H9 (cell line): ENCODE measurements around the gene TGM2. TPM values are rescaled to one million over a fixed set of nuclear protein-coding genes. Genes with fewer than 3 reads are reported as not detected.
A peak's percentile ranks its signal among the peaks of the same experiment; 100 is the strongest.

ENCODE experiments used
- DNase-seq: peaks from one replicate; pipeline ENCODE4 v3.0.0-alpha.2; 2017
- H2AFZ ChIP-seq: one replicate; pipeline ENCODE4 v1.6.1; 2013; ENCODE audit warnings: mild to moderate bottlenecking, low read length, control low read depth, moderate library complexity
- H2AK5ac ChIP-seq: 2 replicates; pipeline ENCODE4 v1.6.1; 2013; ENCODE audit warnings: low read length, control low read depth, mixed read lengths; ENCODE audit not compliant: insufficient read length
- H2BK120ac ChIP-seq: one replicate; pipeline ENCODE4 v1.6.1; 2013; ENCODE audit warnings: low read depth, mild to moderate bottlenecking, low read length, control low read depth, inconsistent platforms; ENCODE audit not compliant: poor library complexity, severe bottlenecking
- H2BK12ac ChIP-seq: 2 replicates; pipeline ENCODE4 v1.6.1; 2013; ENCODE audit warnings: low read length, control low read depth, mixed read lengths, low read depth; ENCODE audit not compliant: insufficient read length
- H2BK15ac ChIP-seq: 2 replicates; pipeline ENCODE4 v1.6.1; 2013; ENCODE audit warnings: low read depth, low read length, control low read depth
- H2BK20ac ChIP-seq: one replicate; pipeline ENCODE4 v1.6.1; 2013; ENCODE audit warnings: low read depth, mild to moderate bottlenecking, low read length, control low read depth, inconsistent platforms; ENCODE audit not compliant: poor library complexity, severe bottlenecking
- H2BK5ac ChIP-seq: 2 replicates; pipeline ENCODE4 v1.6.1; 2013; ENCODE audit warnings: low read length, control low read depth, mixed read lengths; ENCODE audit not compliant: insufficient read length
- H3K14ac ChIP-seq: 2 replicates; pipeline ENCODE4 v1.6.1; 2013; ENCODE audit warnings: low read length, control low read depth; ENCODE audit not compliant: insufficient read depth
- H3K18ac ChIP-seq: 2 replicates; pipeline ENCODE4 v1.6.1; 2013; ENCODE audit warnings: low read depth, mild to moderate bottlenecking, mixed read lengths, low read length, control low read depth; ENCODE audit not compliant: insufficient read length
- H3K23ac ChIP-seq: 2 replicates; pipeline ENCODE4 v1.6.1; 2013; ENCODE audit warnings: low read length, control low read depth, mixed read lengths, low read depth; ENCODE audit not compliant: insufficient read length
- H3K23me2 ChIP-seq: 2 replicates; pipeline ENCODE4 v1.6.1; 2013; ENCODE audit warnings: low read depth, mild to moderate bottlenecking, mixed read lengths, low read length, control low read depth; ENCODE audit not compliant: insufficient read length, poor library complexity, severe bottlenecking
- H3K27ac ChIP-seq: 2 replicates; pipeline ENCODE4 v1.5.1; 2013; ENCODE audit warnings: low read length, control low read depth, mixed read lengths, low read depth; ENCODE audit not compliant: insufficient read length
- H3K27me3 ChIP-seq: 2 replicates; pipeline ENCODE4 v1.6.1; 2013; ENCODE audit warnings: low read length, control low read depth, inconsistent platforms; ENCODE audit not compliant: insufficient read depth
- H3K4ac ChIP-seq: 2 replicates; pipeline ENCODE4 v1.6.1; 2013; ENCODE audit warnings: low read depth, mild to moderate bottlenecking, control low read depth, inconsistent platforms, low read length, moderate library complexity
- H3K4me1 ChIP-seq: 2 replicates; pipeline ENCODE4 v1.6.1; 2013; ENCODE audit warnings: low read length, control low read depth, inconsistent platforms; ENCODE audit not compliant: insufficient read depth
- H3K4me2 ChIP-seq: 2 replicates; pipeline ENCODE4 v1.6.1; 2013; ENCODE audit warnings: low read length, control low read depth, mixed read lengths; ENCODE audit not compliant: insufficient read length, insufficient read depth
- H3K56ac ChIP-seq: 2 replicates; pipeline ENCODE4 v1.6.1; 2013; ENCODE audit warnings: low read depth, mild to moderate bottlenecking, mixed read lengths, low read length, control low read depth; ENCODE audit not compliant: insufficient read length
- H3K79me1 ChIP-seq: 2 replicates; pipeline ENCODE4 v1.6.1; 2013; ENCODE audit warnings: low read depth, mild to moderate bottlenecking, moderate library complexity, low read length, control low read depth, inconsistent platforms; ENCODE audit not compliant: insufficient read depth, poor library complexity, severe bottlenecking
- H3K79me2 ChIP-seq: 2 replicates; pipeline ENCODE4 v1.6.1; 2013; ENCODE audit warnings: low read length, control low read depth, inconsistent platforms; ENCODE audit not compliant: insufficient read depth
- H3K9ac ChIP-seq: 2 replicates; pipeline ENCODE4 v1.6.1; 2013; ENCODE audit warnings: low read length, control low read depth, mixed read lengths; ENCODE audit not compliant: insufficient read length; ENCODE audit errors: extremely low read depth
- H3K9me3 ChIP-seq: one replicate; pipeline ENCODE4 v1.6.1; 2013; ENCODE audit warnings: low read depth, low read length, inconsistent platforms; ENCODE audit not compliant: control insufficient read depth
- H3T11ph ChIP-seq: one replicate; pipeline ENCODE4 v1.6.1; 2013; ENCODE audit warnings: mild to moderate bottlenecking, low read length, control low read depth, inconsistent platforms
- H4K20me1 ChIP-seq: one replicate; pipeline ENCODE4 v1.6.1; 2013; ENCODE audit not compliant: control insufficient read depth, insufficient read length, insufficient read depth
- H4K5ac ChIP-seq: 2 replicates; pipeline ENCODE4 v1.6.1; 2013; ENCODE audit warnings: low read depth, mild to moderate bottlenecking, mixed read lengths, low read length, control low read depth; ENCODE audit not compliant: insufficient read length
- H4K8ac ChIP-seq: replicated peaks from 2 replicates; pipeline ENCODE4 v1.6.1; 2013; ENCODE audit warnings: low read length, control low read depth, mixed read lengths, low read depth; ENCODE audit not compliant: insufficient read length
- H4K91ac ChIP-seq: 2 replicates; pipeline ENCODE4 v1.6.1; 2013; ENCODE audit warnings: low read depth, mild to moderate bottlenecking, moderate library complexity, mixed read lengths, low read length, control low read depth; ENCODE audit not compliant: insufficient read length
- H3K27ac Mint-ChIP-seq, 3 experiments: 2 replicates in 2 of 3; 3 replicates in 1 of 3; pipeline ENCODE4 v1.8.0; 2020 to 2021; ENCODE audit warnings: mixed read lengths in 3 of 3, mild to moderate bottlenecking in 1 of 3, moderate library complexity in 1 of 3
- H3K27me3 Mint-ChIP-seq: 2 replicates; pipeline ENCODE4 v1.8.0; 2021; ENCODE audit warnings: low read depth, mild to moderate bottlenecking, moderate library complexity, mixed read lengths
- H3K36me3 Mint-ChIP-seq, 3 experiments: 2 replicates in 2 of 3; 3 replicates in 1 of 3; pipeline ENCODE4 v1.8.0; 2020 to 2021; ENCODE audit warnings: low read depth in 3 of 3, mixed read lengths in 3 of 3; ENCODE audit not compliant: insufficient read depth in 1 of 3
- H3K4me1 Mint-ChIP-seq, 2 experiments: 2 replicates each; pipeline ENCODE4 v1.8.0; 2020; ENCODE audit warnings: mixed read lengths in 2 of 2
- H3K4me3 Mint-ChIP-seq, 2 experiments: 2 replicates in 1 of 2; 3 replicates in 1 of 2; pipeline ENCODE4 v1.8.0; 2020 to 2021; ENCODE audit warnings: mild to moderate bottlenecking in 2 of 2, mixed read lengths in 2 of 2, moderate library complexity in 1 of 2
- H3K9me3 Mint-ChIP-seq, 2 experiments: 2 replicates in 1 of 2; 3 replicates in 1 of 2; pipeline ENCODE4 v1.8.0; 2020; ENCODE audit warnings: mild to moderate bottlenecking in 2 of 2, mixed read lengths in 2 of 2, moderate library complexity in 1 of 2
- CTCF ChIP-seq: fragments of 200-600 bp; sonication (generic); conservative IDR thresholded peaks from 3 replicates; pipeline ENCODE4 v1.8.0; 2021; ENCODE audit warnings: antibody characterized with exemption, mild to moderate bottlenecking
- WGBS: extraction: QIAGEN DNeasy Blood & Tissue Kit; methylation state at CpG from one replicate; pipeline ENCODE4 v1.1.7; 2013; ENCODE audit warnings: missing lambda C conversion rate, low lambda C conversion rate, mixed read lengths; ENCODE audit not compliant: insufficient read length; ENCODE audit errors: extremely low coverage; 5-methylcytosine and 5-hydroxymethylcytosine counted together
- long read RNA-seq: library from polyadenylated mRNA; unstranded; transcript quantifications from one replicate; pipeline ENCODE4 v2.0.0, GENCODE V29; 2020
- total RNA-seq: library from RNA; stranded (reverse); gene quantifications from 2 replicates; pipeline ENCODE4 v1.2.1, GENCODE V29; 2021

Gene TGM2
- 1.1 and 1.4 TPM in 2 replicates for total RNA-seq
- long read RNA-seq, full-length matches to known transcripts: 1 of 2 reads
- long read RNA-seq, partial matches to known transcripts: 1 of 2 reads
- long read RNA-seq, other reads (novel, unspliced or antisense): 0 of 2 reads

GRCh38 chr20:38165089-38165965 is at the start of gene TGM2:
TSS of gene TGM2 (minus strand) at chr20:38165270. CDS start at chr20:38165198, 72 bp downstream.
- no peak within 1 kb of the TSS for H2BK15ac ChIP-seq
- H2BK120ac ChIP-seq: no peak within 1 kb of the TSS
- no peaks in the 10 kb centered on the region for H4K20me1 ChIP-seq
- H2BK5ac ChIP-seq: no peak within 1 kb of the TSS
- DNase-seq: peak; percentile 71
- H2AFZ ChIP-seq: no peak within 1 kb of the TSS
- H3K18ac ChIP-seq: no peak within 1 kb of the TSS
- Mint-ChIP-seq H3K4me3 (peak within 1 kb of the TSS; percentile 51 to 69), H3K27ac (no peak within 1 kb of the TSS; a peak in 1 of 7 replicates), H3K27me3 (peaks cover 9% of the 10 kb centered on the region), H3K4me1 (peaks cover 7 to 8% of the 10 kb centered on the region in 2 experiments; a peak in 3 of 4 replicates), H3K36me3 (no peaks in the 10 kb centered on the region), H3K9me3 (peaks cover 0 to 2% of the 10 kb centered on the region in 2 experiments; a peak in 1 of 5 replicates)
- no peak within 1 kb of the TSS for H4K91ac ChIP-seq
- peak within 1 kb of the TSS; percentile 47 for H3K4me2 ChIP-seq
- no peak within 1 kb of the TSS for H3K9ac ChIP-seq
- no peak within 1 kb of the TSS for H2AK5ac ChIP-seq
- no peak within 1 kb of the TSS; the same call in 1 of the 2 replicates for H3K14ac ChIP-seq
- no peak within 1 kb of the TSS for H3K27ac ChIP-seq
- no peak within 1 kb of the TSS for H3K23ac ChIP-seq
- H2BK20ac ChIP-seq: no peak within 1 kb of the TSS
- H4K5ac ChIP-seq: no peak within 1 kb of the TSS
- TF ChIP-seq CTCF: peak; percentile 91
- no peak within 1 kb of the TSS for H3K4ac ChIP-seq
- H3K56ac ChIP-seq: no peak within 1 kb of the TSS
- H3K4me1 ChIP-seq: no peaks in the 10 kb centered on the region
- no CpG with 5 or more reads among the region's 46 CpGs for WGBS
- peaks cover 4% of the 10 kb centered on the region for H3K23me2 ChIP-seq
- no peak within 1 kb of the TSS for H2BK12ac ChIP-seq
- H3K9me3 ChIP-seq: no peaks in the 10 kb centered on the region
- H3K79me1 ChIP-seq: no peaks in the 10 kb centered on the region
- no peaks in the 10 kb centered on the region for H3K27me3 ChIP-seq
- H3T11ph ChIP-seq: no peak within 1 kb of the TSS
- H4K8ac ChIP-seq: no peak within 1 kb of the TSS
- no peaks in the 10 kb centered on the region for H3K79me2 ChIP-seq
